NK-92 (cell line): ENCODE results near the gene FMNL2.

Experiments used
- DNase-seq: peaks from one replicate; lab custom pipeline; 2025; ENCODE audit not compliant: unreplicated experiment; lab: John Stamatoyannopoulos, UW

The FMNL2 gene

GRCh38 chr2:152548996-152549395 is 214.0 kb downstream of the FMNL2 start:
- DNase-seq, result no peak

- no peak for DNase-seq
Observed at GRCh38 chr2:152549423-152549822, 214.4 kb downstream of the FMNL2 start.

DNA sequence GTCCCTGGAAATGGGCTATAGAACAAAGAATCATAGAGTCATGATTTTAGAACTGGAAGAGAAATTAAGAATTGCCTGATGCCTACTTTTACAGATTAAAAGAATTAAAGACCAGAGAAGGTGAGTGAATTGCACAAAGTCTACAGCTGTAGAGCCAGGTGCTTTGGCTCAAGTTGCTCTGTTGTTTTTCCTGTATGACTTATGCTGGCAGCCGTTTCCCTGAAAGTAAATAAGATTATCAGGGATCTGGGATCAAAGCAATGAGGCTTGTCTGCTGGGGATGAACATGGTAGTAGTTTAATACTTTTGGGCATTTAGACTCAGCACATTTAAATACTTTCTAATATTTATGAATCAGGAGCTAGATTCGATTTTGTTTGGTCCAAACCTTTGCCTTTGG is 215.4 kb downstream of the FMNL2 start:
- DNase-seq, result no peak

DNA sequence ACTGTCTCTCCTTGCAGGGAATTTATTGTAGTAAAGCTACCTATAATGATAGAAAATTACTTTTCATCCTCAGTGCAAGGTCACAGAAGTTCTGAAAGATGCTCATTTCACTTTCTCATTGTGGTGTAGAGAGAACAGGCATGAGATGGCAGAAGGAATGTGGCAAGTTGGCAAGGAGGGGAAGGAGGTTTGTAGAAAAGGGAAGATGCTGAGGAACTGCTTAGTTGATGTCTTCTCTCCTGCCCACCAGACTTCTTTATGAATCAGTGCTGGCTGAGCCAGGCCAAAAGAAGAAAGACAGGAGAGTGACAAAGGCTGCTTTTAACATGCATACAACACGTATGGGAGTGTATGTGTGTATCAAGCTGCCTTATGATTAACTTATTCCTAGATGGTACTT is 217.9 kb downstream of the FMNL2 start:
- DNase-seq, result no peak

GRCh38 chr2:152553518-152553917 is 218.5 kb downstream of the FMNL2 start:
- no peak for DNase-seq

GRCh38 chr2:152555048-152555447 is 220.1 kb downstream of the FMNL2 start:
- no peak for DNase-seq

DNA sequence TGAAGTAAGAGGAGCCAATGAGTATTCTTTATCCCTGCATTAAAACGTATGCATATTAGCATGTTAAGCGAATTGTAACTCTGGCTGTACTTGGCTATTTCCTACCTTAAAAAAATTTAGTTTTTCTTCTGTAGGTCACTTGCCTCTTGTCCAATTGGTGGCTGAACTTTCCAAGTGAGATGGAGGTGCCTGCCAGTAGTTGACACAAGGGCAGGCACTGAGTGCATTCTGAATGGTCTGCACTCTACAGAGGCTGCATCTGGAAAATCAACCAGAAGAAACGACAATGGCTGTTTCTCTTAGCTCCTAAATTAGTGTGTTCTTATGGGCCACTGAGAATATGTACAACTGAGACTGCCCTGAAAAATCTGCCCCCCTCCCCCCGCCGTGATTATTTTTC is 221.5 kb downstream of the FMNL2 start:
- DNase-seq, result no peak

DNA sequence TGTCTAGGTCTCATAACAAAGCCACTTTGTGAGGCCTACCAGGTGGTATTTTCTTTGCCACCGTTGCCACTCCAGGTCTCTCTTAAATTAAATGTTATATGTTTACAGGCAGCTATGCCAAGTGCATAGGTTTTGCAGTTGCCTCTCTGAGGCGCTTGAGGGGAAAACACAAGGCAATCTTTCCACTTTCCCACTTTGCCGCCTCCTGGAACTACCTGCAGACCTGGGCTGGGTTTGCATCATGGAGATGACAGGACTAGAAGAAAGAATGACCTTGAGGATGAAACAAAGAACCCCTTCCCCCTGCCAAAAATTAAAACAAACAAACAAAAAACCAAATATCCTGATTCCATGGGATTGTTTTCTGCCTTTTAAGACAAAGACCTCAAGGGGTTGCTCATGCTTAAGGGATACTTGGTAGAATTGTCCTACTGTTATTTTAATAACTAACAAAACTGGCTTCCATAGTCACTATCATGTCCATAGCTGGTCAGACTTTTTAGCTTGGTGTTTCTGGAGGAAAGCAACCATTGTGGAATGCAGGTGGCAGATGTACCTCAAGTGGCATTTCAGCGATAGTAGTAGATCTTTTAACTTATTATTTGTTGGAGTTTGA is 222.4 kb downstream of the FMNL2 start:
- no peak for DNase-seq

GRCh38 chr2:152558158-152558984 is 223.4 kb downstream of the FMNL2 start:
- no peak for DNase-seq

DNA sequence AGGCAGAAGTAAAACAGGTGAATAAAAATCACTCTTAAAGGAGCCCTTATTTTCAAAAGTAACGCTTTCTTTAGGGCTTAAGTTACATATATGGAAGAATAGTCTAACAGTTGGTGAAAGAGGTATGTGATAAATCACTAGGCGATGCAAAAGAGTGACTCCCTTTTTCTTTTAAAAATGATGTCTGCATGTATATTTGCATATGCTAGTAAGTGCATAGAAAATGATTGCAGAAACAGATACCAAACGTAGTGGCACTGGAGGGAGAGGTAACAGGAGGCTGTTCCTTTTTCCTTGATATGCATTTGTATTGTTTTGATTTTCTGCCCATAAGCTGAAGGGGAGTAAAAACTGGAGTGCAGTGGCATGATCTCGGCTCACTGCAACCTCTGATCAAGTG is 224.0 kb downstream of the FMNL2 start:
- no peak for DNase-seq

DNA sequence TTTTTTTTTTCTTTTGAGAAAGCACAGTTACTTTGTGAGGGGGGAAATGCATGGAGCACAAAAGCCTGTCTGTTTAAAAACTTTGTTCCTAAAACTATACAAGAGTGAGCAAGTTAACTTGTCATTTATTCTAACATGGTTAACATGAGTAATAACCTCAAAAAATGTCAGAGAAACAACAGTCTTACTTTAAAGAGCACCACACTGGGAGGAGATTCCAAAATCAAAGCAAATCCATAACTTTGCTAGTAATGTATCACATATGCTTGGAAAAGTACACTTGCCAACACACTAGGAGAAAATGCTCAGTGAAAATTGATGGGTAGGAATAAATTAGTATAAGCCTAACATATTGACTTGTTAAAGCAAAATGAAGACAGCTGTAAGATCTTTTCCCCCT is 225.2 kb downstream of the FMNL2 start:
- no peak for DNase-seq

DNA sequence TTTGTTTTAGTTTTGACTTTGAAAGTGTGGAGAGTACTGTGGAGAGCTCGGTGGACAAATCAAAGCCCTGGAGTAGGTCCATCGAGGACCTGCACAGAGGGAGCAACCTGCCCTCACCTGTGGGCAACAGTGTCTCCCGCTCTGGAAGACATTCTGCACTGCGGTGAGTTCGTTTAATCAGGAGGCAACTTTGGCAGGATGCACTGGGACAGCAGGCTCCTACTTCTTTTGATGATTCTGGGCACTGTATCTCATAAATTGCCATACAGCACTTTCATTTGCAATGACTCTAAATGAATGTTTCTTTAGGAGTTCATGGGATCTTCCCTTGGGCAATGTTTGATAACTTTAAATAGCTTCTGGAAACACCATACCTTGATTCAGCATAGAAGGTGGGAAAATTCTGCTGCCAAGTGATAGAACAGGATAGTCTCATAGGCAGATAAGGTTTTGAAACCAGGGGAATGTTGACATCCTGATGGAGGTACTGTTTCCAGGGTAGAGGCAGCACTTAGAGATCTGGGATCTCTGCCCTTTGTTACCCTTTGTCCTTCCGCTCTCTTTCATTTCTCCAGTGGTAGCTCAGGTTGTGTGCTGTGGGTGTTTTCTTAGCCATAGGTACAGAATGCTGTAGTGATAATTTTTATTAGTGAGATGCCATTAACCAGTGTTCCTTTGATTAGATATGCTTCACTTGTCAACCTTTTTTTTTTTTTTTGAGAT is 226.1 kb downstream of the FMNL2 start:
- no peak for DNase-seq

GRCh38 chr2:152562198-152562884 is 227.4 kb downstream of the FMNL2 start:
- no peak for DNase-seq

- DNase-seq, result no peak
Observed at GRCh38 chr2:152563764-152564163, 228.8 kb downstream of the FMNL2 start.

- no peak for DNase-seq
Observed at GRCh38 chr2:152564754-152565551, 230.0 kb downstream of the FMNL2 start.

DNA sequence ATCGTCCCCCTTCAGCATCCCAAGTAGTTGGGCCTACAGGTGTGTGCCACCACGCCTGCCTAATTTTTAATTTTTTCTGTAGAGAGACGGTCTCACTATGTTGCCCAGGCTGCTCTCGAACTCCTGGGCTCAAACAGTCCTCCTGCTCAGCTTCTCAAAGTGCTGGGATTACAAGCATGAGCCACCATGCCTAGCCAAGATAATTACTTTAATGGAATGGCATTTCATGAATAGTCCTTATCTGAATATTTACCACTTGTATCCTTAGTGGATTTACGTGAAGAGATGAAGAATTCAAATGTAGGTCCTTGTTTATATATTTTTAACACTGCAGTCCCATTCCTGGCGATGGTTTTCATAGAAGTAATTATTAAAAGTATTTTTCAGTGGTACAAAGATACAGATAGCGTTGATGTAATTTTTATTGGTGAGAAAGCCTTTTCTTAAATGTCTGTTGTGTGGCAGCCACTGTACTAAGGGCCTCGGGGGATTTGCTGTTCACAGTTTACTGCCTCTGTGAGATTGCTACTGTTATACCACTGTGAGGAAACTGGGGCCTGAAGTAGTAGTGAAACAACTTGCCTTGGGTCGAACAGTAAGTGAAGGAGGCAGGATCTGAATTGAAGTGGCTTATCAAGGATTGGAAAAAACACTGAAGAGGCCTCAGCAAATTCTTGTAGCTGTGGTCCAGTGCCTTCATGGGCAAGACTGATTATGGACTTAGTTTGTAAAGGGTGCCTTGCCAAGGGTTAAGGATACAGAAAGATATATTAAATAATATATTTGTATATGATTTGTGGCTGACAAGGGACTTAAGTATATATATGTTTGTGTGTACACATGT is 231.1 kb downstream of the FMNL2 start:
- DNase-seq, result no peak

GRCh38 chr2:152566728-152567069 is 231.7 kb downstream of the FMNL2 start:
- no peak for DNase-seq

- no peak for DNase-seq
Observed at GRCh38 chr2:152568531-152568930, 233.6 kb downstream of the FMNL2 start.

GRCh38 chr2:152569186-152569585 is 234.2 kb downstream of the FMNL2 start:
- DNase-seq, result no peak
